AG04450 (cell line): ENCODE results near the gene LRRC43. TPM values are rescaled to one million over a fixed set of nuclear protein-coding genes. Genes with fewer than 3 reads are reported as not detected.

ENCODE experiments used
- CTCF ChIA-PET: fragments of 300-600, 350-600 bp; formaldehyde crosslinking; extraction: SDS; loops from one replicate; lab custom pipeline; 2022; ENCODE audit warnings: antibody characterized with exemption, inconsistent platforms; lab: Charles Lee
- POLR2A ChIA-PET: fragments of 350-600 bp; formaldehyde crosslinking; extraction: SDS; loops from one replicate; lab custom pipeline; 2021; ENCODE audit warnings: antibody characterized with exemption, inconsistent platforms; lab: Yijun Ruan, JAX
- DNase-seq: peaks from one replicate; pipeline ENCODE4 v3.0.0-alpha.2; 2011; ENCODE audit warnings: low read depth, low spot score
- H3K27ac ChIP-seq: one replicate; pipeline ENCODE4 v1.5.1; 2012; ENCODE audit warnings: low read depth, low read length, control low read depth
- H3K27me3 ChIP-seq: one replicate; pipeline ENCODE4 v1.6.0; 2012; ENCODE audit warnings: low read length; ENCODE audit not compliant: control insufficient read depth, insufficient read depth
- H3K4me3 ChIP-seq: 2 replicates; pipeline ENCODE4 v1.5.1; 2011; ENCODE audit warnings: mild to moderate bottlenecking, low read depth, low read length, control low read depth
- H3K9me3 ChIP-seq: 2 replicates; pipeline ENCODE4 v1.5.1; 2012; ENCODE audit warnings: low read length; ENCODE audit not compliant: control insufficient read depth, insufficient read depth
- polyA plus RNA-seq: library from polyadenylated mRNA; depleted of rRNA; stranded (reverse); fragments of >200 nt; gene quantifications from 2 replicates; pipeline ENCODE4 v1.2.3, GENCODE V29; 2011
- TF ChIP-seq, protein P1 (sequence below): IDR thresholded peaks from 2 replicates; pipeline ENCODE4 v1.5.1; 2011; ENCODE audit warnings: low read depth, low read length, control low read depth, inconsistent platforms

Gene LRRC43
- polyA plus RNA-seq, 1 experiment: 0.27 TPM

DNA sequence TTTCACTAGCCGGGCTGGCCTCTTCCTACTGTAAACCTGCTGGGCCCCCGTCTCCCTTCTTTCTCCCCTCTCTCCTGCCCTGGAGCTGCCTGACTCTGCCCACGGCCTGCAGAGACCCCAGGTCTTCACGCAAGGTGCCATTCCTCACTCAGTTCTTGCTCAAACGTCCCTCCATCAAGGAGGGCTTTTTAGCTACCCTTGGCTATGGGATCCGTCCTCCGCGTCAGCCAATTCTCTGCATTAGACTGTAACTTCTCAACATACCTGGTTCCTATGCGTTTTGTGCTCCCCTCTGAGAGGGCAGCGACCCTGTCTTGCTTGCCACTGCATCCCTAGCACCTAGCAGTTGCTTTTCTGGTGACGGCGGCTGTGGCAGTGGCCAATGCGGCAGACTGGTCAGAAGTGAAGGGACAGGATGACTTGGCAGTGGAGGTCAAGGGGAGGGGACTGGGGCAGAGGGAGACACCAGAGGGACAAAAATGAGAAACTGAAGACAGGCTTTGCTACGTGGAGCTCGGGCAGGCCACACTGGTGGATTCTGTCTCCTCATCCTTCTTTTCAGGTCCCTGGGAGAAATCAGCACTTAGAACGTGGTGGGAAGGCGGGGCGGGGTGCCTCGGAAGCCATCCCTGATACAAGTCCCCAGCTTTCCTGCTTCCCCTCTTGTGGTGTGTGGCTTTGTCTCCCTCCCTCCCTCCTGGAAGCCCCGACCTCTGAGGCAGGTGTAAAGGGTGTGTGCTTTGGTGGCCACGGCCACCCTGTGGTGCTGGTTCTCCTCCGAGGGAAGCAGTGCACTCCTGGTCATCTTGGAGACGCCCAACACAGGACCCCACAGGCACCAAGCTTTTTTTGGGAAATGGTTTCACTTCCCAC, 22.4 kb downstream of the LRRC43 start:
- Histone ChIP-seq H3K9me3 (no peaks in the 10 kb centered on the region; the same call in 1 of the 2 replicates), H3K27ac (no peak overlapping the region), H3K4me3 (no peak overlapping the region), H3K27me3 (peaks cover 10% of the 10 kb centered on the region)
- no peak for DNase-seq
- CTCF ChIA-PET: no interaction called here
- TF ChIP-seq, protein P1, sequence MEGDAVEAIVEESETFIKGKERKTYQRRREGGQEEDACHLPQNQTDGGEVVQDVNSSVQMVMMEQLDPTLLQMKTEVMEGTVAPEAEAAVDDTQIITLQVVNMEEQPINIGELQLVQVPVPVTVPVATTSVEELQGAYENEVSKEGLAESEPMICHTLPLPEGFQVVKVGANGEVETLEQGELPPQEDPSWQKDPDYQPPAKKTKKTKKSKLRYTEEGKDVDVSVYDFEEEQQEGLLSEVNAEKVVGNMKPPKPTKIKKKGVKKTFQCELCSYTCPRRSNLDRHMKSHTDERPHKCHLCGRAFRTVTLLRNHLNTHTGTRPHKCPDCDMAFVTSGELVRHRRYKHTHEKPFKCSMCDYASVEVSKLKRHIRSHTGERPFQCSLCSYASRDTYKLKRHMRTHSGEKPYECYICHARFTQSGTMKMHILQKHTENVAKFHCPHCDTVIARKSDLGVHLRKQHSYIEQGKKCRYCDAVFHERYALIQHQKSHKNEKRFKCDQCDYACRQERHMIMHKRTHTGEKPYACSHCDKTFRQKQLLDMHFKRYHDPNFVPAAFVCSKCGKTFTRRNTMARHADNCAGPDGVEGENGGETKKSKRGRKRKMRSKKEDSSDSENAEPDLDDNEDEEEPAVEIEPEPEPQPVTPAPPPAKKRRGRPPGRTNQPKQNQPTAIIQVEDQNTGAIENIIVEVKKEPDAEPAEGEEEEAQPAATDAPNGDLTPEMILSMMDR: no peak
- POLR2A ChIA-PET: interaction anchor here (0.5 to 0.8 kb wide), 5 partner anchors 9 to 185 kb away, joined by 3 to 4 read pairs (median 3); partner anchors contain the start of gene DIABLO

DNA sequence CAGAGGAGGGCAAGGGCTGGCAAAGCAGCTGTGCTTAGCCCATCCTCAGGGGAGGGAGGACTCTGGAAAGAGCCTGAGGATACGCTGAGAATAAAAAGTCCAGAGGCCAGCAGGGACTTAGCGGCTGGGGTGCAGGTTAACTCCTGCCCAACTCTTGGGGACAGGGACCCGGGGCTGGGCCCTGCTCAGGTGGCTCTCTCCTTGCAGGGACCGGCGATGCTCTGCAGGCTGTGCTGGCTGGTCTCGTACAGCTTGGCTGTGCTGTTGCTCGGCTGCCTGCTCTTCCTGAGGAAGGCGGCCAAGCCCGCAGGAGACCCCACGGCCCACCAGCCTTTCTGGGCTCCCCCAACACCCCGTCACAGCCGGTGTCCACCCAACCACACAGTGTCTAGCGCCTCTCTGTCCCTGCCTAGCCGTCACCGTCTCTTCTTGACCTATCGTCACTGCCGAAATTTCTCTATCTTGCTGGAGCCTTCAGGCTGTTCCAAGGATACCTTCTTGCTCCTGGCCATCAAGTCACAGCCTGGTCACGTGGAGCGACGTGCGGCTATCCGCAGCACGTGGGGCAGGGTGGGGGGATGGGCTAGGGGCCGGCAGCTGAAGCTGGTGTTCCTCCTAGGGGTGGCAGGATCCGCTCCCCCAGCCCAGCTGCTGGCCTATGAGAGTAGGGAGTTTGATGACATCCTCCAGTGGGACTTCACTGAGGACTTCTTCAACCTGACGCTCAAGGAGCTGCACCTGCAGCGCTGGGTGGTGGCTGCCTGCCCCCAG, 23.4 kb downstream of the LRRC43 start:
- CTCF ChIA-PET: no interaction called here
- no peak for DNase-seq
- TF ChIP-seq, protein P1: no peak
- POLR2A ChIA-PET: interaction anchor here (0.6 to 0.8 kb wide), 3 partner anchors 13 to 20 kb away, joined by 3 to 4 read pairs (median 3); partner anchors contain the start of gene DIABLO
- no peak overlapping the region for H3K27ac ChIP-seq
- H3K4me3 ChIP-seq: no peak overlapping the region
- H3K9me3 ChIP-seq: no peaks in the 10 kb centered on the region; the same call in 1 of the 2 replicates
- peaks cover 10% of the 10 kb centered on the region for H3K27me3 ChIP-seq

- Histone ChIP-seq H3K27ac (no peak overlapping the region), H3K9me3 (no peaks in the 10 kb centered on the region; the same call in 1 of the 2 replicates), H3K27me3 (peaks cover 10% of the 10 kb centered on the region), H3K4me3 (no peak overlapping the region)
- TF ChIP-seq, protein P1: no peak
- CTCF ChIA-PET: no interaction called here
- POLR2A ChIA-PET: no interaction called here
- no peak for DNase-seq
Observed at GRCh38 chr12:122206976-122207375, 24.1 kb downstream of the LRRC43 start.

DNA sequence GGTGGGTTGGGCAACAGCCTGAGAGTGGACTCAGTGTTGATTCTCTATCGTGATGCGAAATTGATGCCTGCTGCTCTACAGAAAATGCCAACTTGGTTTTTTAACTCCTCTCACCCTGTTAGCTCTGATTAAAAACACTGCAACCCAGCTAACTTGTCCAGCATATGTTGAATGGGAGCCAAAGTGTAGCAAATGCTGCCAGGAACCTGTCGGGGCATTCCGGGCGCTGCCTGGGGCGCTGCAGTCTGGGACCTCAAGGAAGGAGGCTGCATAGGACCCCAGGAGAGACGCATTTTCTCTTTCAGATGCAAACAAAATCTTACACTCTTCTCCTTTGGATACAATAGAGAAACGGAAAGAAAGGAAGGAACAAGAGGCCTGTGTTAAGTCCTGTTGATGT, 24.5 kb downstream of the LRRC43 start:
- TF ChIP-seq, protein P1: no peak
- H3K27ac ChIP-seq: no peak overlapping the region
- peaks cover 10% of the 10 kb centered on the region for H3K27me3 ChIP-seq
- CTCF ChIA-PET: no interaction called here
- H3K4me3 ChIP-seq: no peak overlapping the region
- POLR2A ChIA-PET: no interaction called here
- no peak for DNase-seq
- H3K9me3 ChIP-seq: no peaks in the 10 kb centered on the region; the same call in 1 of the 2 replicates
